ENCODE data around the gene DUSP7. TPM values are rescaled to one million over a fixed set of nuclear protein-coding genes. Genes with fewer than 3 reads are reported as not detected.

Gene DUSP7
- total and polyA plus RNA-seq, 10 donors, result 5.4 to 68.6 (median 36.2) TPM

DNA sequence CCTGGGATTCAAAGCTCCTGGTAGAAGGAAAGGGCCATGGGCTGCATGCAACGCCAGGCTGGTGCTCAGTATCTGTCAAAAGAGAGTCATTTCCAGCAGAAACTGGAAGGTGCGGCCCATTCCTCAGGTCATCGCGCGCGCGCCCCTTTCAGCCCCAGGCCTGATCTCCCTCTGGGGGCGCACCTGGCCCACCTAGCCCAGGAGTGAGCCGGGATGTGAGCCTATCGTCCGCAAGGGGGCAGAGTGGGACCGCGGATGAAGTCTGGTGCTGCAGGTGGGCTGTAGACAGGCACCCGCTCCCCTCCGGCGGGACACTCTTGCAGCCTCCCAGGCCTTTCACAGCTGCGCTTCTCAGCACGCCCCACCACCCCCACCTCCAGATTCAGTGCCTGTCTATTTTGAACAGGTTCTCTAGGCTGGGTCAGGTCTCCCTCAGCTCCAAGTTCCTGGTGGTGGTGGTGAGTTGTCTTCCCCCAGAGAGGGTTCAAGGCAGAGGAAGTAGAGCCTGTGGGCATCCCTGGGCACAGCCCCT is 54.9 kb downstream of the DUSP7 start:
- H3K27ac ChIP-seq, result no peak overlapping the region
- WGBS, 5 donors, result 1 to 3% (median 2%) methylated on average over 13 to 18 of the region's 18 CpGs

DNA sequence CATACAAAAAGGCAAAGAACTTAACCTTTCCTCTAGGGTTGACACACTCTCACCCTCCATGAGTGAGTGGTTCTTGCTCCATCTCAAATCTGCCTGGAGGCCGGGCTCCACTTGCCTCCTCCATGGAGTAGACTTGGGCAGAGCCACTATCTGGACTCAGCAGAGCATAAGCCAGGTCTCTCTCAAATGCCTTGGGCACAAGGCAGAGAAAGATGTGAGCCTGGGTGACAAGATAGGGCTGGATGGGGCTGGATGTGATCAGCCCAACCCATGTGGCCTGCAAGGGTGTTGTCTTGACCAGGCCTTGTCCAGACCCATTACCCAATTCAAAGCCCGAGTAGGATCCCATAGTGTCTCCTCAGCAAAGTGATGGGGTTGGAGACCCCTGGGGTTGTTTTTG is 56.5 kb downstream of the DUSP7 start:
- TF ChIP-seq POLR2AphosphoS5 (IDR thresholded peaks at IDR 0.05) (no peak), POLR2A (IDR thresholded peaks at IDR 0.05) (no peak)
- TF ChIP-seq, protein P1, sequence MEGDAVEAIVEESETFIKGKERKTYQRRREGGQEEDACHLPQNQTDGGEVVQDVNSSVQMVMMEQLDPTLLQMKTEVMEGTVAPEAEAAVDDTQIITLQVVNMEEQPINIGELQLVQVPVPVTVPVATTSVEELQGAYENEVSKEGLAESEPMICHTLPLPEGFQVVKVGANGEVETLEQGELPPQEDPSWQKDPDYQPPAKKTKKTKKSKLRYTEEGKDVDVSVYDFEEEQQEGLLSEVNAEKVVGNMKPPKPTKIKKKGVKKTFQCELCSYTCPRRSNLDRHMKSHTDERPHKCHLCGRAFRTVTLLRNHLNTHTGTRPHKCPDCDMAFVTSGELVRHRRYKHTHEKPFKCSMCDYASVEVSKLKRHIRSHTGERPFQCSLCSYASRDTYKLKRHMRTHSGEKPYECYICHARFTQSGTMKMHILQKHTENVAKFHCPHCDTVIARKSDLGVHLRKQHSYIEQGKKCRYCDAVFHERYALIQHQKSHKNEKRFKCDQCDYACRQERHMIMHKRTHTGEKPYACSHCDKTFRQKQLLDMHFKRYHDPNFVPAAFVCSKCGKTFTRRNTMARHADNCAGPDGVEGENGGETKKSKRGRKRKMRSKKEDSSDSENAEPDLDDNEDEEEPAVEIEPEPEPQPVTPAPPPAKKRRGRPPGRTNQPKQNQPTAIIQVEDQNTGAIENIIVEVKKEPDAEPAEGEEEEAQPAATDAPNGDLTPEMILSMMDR (IDR thresholded peaks at IDR 0.05 in 8 of 11, conservative IDR thresholded peaks at IDR 0.05 in 3 of 11), result no peak
- peaks cover 0 to 3% (median under 1%) of the 10 kb centered on the region in 6 donors for H3K36me3 ChIP-seq
- H3K27me3 ChIP-seq (replicated peaks in 1 of 7), result no peaks in the 10 kb centered on the region
- 84 to 92% (median 89%) methylated on average over 2 of the region's 2 CpGs for WGBS, 5 donors
- intact Hi-C loops (cut with DNase I; ENCODE audit: low total_unique reads), result loop anchor here (2.0 to 10.0 kb wide), 4 partner anchors 55 to 143 kb away; partner anchors contain the start of genes DUSP7, PARP3 and RRP9
- H3K4me3 ChIP-seq, result no peak overlapping the region
- H3K27ac ChIP-seq, result no peak overlapping the region
- no peak for DNase-seq
- peaks cover 2 to 34% (median 27%) of the 10 kb centered on the region in 6 donors for H3K4me1 ChIP-seq
- H3K9me3 ChIP-seq, result no peaks in the 10 kb centered on the region

More for the DNA sequence above, 54.9 kb downstream of the DUSP7 start:
- Histone ChIP-seq H3K27me3 (replicated peaks in 1 of 7) (no peaks in the 10 kb centered on the region), H3K9me3 (no peaks in the 10 kb centered on the region), H3K4me1 (peaks cover 15 to 37% (median 34%) of the 10 kb centered on the region in 6 donors), H3K36me3 (no peaks in the 10 kb centered on the region), H3K4me3 (no peak overlapping the region)
- intact Hi-C loops (cut with DNase I; ENCODE audit: low total_unique reads), result loop anchor here (2.0 to 10.0 kb wide), 3 partner anchors 53 to 141 kb away; partner anchors contain the start of gene DUSP7
- peak; percentile 94 for DNase-seq
- TF ChIP-seq POLR2AphosphoS5 (IDR thresholded peaks at IDR 0.05), result peak; percentile 19 to 61 (median 50)
- TF ChIP-seq, protein P1 (IDR thresholded peaks at IDR 0.05 in 8 of 11, conservative IDR thresholded peaks at IDR 0.05 in 3 of 11), result peak; percentile 91 to 98 (median 93)
- TF ChIP-seq POLR2A (IDR thresholded peaks at IDR 0.05), result no peak

Other genes with a start within 250 kb of the DUSP7 start
- gene IQCF2, start 195.0 kb downstream of the DUSP7 start, total RNA-seq, result not detected
- not detected for gene IQCF2, start 195.0 kb downstream of the DUSP7 start, polyA plus RNA-seq
- gene IQCF5, start 181.0 kb downstream of the DUSP7 start, total RNA-seq, result not detected
- gene IQCF5, start 181.0 kb downstream of the DUSP7 start, polyA plus RNA-seq, result not detected
- gene IQCF1, start 153.2 kb downstream of the DUSP7 start, total RNA-seq, result not detected
- gene IQCF1, start 153.2 kb downstream of the DUSP7 start, polyA plus RNA-seq, result not detected
- 10 to 100 TPM in 6 of 7 donors, 1 to 10 TPM in 1; 9.5 to 20.6 (median 12.5) TPM for gene RRP9, start 114.7 kb downstream of the DUSP7 start, total RNA-seq
- gene RRP9, start 114.7 kb downstream of the DUSP7 start, polyA plus RNA-seq, result 10 to 100 TPM; 18.5 to 26.6 (median 21.2) TPM
- gene PARP3, start 114.2 kb downstream of the DUSP7 start, total RNA-seq, result 10 to 100 TPM; 23.1 to 34.2 (median 28.2) TPM
- gene PARP3, start 114.2 kb downstream of the DUSP7 start, polyA plus RNA-seq, result 10 to 100 TPM in 2 of 3 donors, 1 to 10 TPM in 1; 8.2 to 18.9 (median 16.5) TPM
- under 1 TPM in 1 of 7 donors, not detected in 6; 0.39 TPM for gene GPR62, start 101.2 kb downstream of the DUSP7 start, total RNA-seq
- gene GPR62, start 101.2 kb downstream of the DUSP7 start, polyA plus RNA-seq, result under 1 TPM; 0.04 to 0.06 (median 0.05) TPM
- gene PCBP4, start 89.1 kb downstream of the DUSP7 start, total RNA-seq, result 10 to 100 TPM; 17.1 to 24.6 (median 20.7) TPM
- 10 to 100 TPM; 12.8 to 41.7 (median 23.2) TPM for gene PCBP4, start 89.1 kb downstream of the DUSP7 start, polyA plus RNA-seq
- gene ABHD14B, start 82.5 kb downstream of the DUSP7 start, total RNA-seq, result 10 to 100 TPM; 33.8 to 74.9 (median 56.3) TPM
- 10 to 100 TPM; 60.1 to 71.4 (median 66.8) TPM for gene ABHD14B, start 82.5 kb downstream of the DUSP7 start, polyA plus RNA-seq
- gene ABHD14A, start 81.5 kb downstream of the DUSP7 start, total RNA-seq, result 10 to 100 TPM in 4 of 7 donors, 1 to 10 TPM in 3; 8.7 to 23.9 (median 12.3) TPM
- gene ABHD14A, start 81.5 kb downstream of the DUSP7 start, polyA plus RNA-seq, result 10 to 100 TPM; 18.7 to 26.7 (median 22.1) TPM
- gene ACY1, start 73.0 kb downstream of the DUSP7 start, total RNA-seq, result 10 to 100 TPM; 16.7 to 31.1 (median 26.0) TPM
- 10 to 100 TPM; 28.1 to 29.8 (median 29.2) TPM for gene ACY1, start 73.0 kb downstream of the DUSP7 start, polyA plus RNA-seq
- 1,000 to 10,000 TPM in 4 of 7 donors, 100 to 1,000 TPM in 3; 684 to 1,403 (median 1,036) TPM for gene RPL29, start 60.7 kb downstream of the DUSP7 start, total RNA-seq
- gene RPL29, start 60.7 kb downstream of the DUSP7 start, polyA plus RNA-seq, result 1,000 to 10,000 TPM; 3,003 to 4,302 (median 4,113) TPM
- gene POC1A, start 97.9 kb upstream of the DUSP7 start, total RNA-seq, result 1 to 10 TPM; 1.6 to 4.4 (median 2.5) TPM
- 1 to 10 TPM; 2.4 to 3.2 (median 3.2) TPM for gene POC1A, start 97.9 kb upstream of the DUSP7 start, polyA plus RNA-seq
- 10 to 100 TPM; 25.3 to 40.8 (median 33.8) TPM for gene ALAS1, start 141.6 kb upstream of the DUSP7 start, total RNA-seq
- 10 to 100 TPM; 13.0 to 25.3 (median 15.4) TPM for gene ALAS1, start 141.6 kb upstream of the DUSP7 start, polyA plus RNA-seq
- gene TLR9, start 169.1 kb upstream of the DUSP7 start, total RNA-seq, result 1 to 10 TPM; 2.3 to 7.7 (median 4.2) TPM
- gene TLR9, start 169.1 kb upstream of the DUSP7 start, polyA plus RNA-seq, result 1 to 10 TPM in 1 of 3 donors, under 1 TPM in 1, not detected in 1; 0.55 to 3.8 TPM
- gene TWF2, start 182.6 kb upstream of the DUSP7 start, total RNA-seq, result 100 to 1,000 TPM in 1 of 7 donors, 10 to 100 TPM in 6; 57.5 to 109 (median 68.2) TPM
- gene TWF2, start 182.6 kb upstream of the DUSP7 start, polyA plus RNA-seq, result 10 to 100 TPM; 47.3 to 71.4 (median 59.8) TPM
- 10 to 100 TPM; 26.3 to 77.8 (median 55.8) TPM for gene PPM1M, start 189.2 kb upstream of the DUSP7 start, total RNA-seq
- gene PPM1M, start 189.2 kb upstream of the DUSP7 start, polyA plus RNA-seq, result 10 to 100 TPM; 29.2 to 37.2 (median 33.6) TPM
- 10 to 100 TPM; 60.5 to 80.6 (median 72.0) TPM for gene WDR82, start 222.1 kb upstream of the DUSP7 start, total RNA-seq
- gene WDR82, start 222.1 kb upstream of the DUSP7 start, polyA plus RNA-seq, result 10 to 100 TPM; 20.9 to 35.8 (median 23.6) TPM
- gene GLYCTK, start 231.3 kb upstream of the DUSP7 start, total RNA-seq, result 10 to 100 TPM; 13.4 to 31.9 (median 26.8) TPM
- 10 to 100 TPM; 14.9 to 22.5 (median 22.2) TPM for gene GLYCTK, start 231.3 kb upstream of the DUSP7 start, polyA plus RNA-seq

Data from spleen (tissue), 11 donors.